MM.1S (cell line): ENCODE results near the gene SRGAP3.

ENCODE experiments used
- EZH2 ChIP-seq: fragments of 300-600 bp; sonication (generic); optimal IDR thresholded peaks from 2 replicates; pipeline ENCODE3; 2017; ENCODE audit warnings: low read depth, mild to moderate bottlenecking, antibody characterized with exemption, low read length, mixed read lengths
- EZH2phosphoT487 ChIP-seq: fragments of 300-600 bp; sonication (generic); IDR thresholded peaks from 2 replicates; pipeline ENCODE4 v1.6.1; 2018; ENCODE audit warnings: antibody characterized with exemption, low read length
- TF ChIP-seq, protein P1 (sequence below): fragments of 300-600 bp; sonication (generic); IDR thresholded peaks from 2 replicates; pipeline ENCODE4 v1.5.1; 2016; ENCODE audit warnings: antibody characterized with exemption, low read length, mixed read lengths

DNA sequence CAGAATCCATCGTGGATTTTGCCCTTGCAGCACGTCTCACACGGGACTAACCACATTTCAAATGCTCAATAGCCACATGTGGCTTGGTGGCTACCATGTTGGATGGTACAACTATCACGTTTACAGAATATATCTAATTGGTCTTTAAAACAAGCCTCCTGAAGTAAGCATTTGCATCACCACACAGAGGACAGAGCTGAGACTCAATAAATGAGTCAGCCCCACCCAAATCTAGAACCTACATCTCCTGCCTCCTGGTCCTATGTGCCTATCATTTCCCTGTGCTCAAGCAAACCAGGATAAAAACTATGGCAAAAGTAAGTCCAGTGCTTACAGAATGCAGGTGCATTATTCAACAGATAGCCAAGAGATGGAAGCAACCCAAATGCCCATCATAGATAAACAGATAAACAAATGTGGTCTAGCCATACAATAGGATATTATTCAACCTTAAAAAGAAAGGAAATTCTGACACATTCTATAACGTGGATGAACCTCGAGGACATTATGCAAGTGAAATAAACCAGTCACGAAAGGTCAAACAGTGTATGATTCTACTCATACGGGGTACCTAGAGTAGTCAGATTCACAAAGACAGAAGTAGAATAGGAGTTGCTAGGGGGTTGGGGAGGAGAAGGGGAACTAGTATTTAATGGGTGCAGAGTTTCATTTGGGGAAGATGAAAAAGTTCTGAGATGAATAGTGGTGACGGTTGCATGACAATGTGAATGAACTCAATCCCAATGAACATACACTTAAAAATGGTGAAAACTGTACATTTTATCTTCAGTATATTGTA is 43.9 kb downstream of the SRGAP3 start:
- TF ChIP-seq EZH2, result no peak
- TF ChIP-seq, protein P1, sequence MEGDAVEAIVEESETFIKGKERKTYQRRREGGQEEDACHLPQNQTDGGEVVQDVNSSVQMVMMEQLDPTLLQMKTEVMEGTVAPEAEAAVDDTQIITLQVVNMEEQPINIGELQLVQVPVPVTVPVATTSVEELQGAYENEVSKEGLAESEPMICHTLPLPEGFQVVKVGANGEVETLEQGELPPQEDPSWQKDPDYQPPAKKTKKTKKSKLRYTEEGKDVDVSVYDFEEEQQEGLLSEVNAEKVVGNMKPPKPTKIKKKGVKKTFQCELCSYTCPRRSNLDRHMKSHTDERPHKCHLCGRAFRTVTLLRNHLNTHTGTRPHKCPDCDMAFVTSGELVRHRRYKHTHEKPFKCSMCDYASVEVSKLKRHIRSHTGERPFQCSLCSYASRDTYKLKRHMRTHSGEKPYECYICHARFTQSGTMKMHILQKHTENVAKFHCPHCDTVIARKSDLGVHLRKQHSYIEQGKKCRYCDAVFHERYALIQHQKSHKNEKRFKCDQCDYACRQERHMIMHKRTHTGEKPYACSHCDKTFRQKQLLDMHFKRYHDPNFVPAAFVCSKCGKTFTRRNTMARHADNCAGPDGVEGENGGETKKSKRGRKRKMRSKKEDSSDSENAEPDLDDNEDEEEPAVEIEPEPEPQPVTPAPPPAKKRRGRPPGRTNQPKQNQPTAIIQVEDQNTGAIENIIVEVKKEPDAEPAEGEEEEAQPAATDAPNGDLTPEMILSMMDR, result no peak
- no peak for TF ChIP-seq EZH2phosphoT487
